BLaER1 (cell line): ENCODE data around the gene S100A6.

Source experiments
- H3K27ac ChIP-seq: shearing (Covaris generic); formaldehyde crosslinking; 2 replicates; pipeline ENCODE4 v1.8.1; 2022
- H3K27me3 ChIP-seq: shearing (Covaris generic); formaldehyde crosslinking; 2 replicates; pipeline ENCODE4 v1.8.1; 2022
- H3K36me3 ChIP-seq: shearing (Covaris generic); formaldehyde crosslinking; 2 replicates; pipeline ENCODE4 v1.8.1; 2022
- H3K4me1 ChIP-seq: shearing (Covaris generic); formaldehyde crosslinking; 2 replicates; pipeline ENCODE4 v1.8.1; 2022
- H3K4me2 ChIP-seq: shearing (Covaris generic); formaldehyde crosslinking; 2 replicates; pipeline ENCODE4 v1.8.1; 2022
- H3K4me3 ChIP-seq: shearing (Covaris generic); formaldehyde crosslinking; 2 replicates; pipeline ENCODE4 v1.8.1; 2022
- H3K9ac ChIP-seq: shearing (Covaris generic); formaldehyde crosslinking; 2 replicates; pipeline ENCODE4 v1.8.1; 2022
- H3K9me3 ChIP-seq: shearing (Covaris generic); formaldehyde crosslinking; 2 replicates; pipeline ENCODE4 v1.8.1; 2022
- H4K20me1 ChIP-seq: shearing (Covaris generic); formaldehyde crosslinking; 2 replicates; pipeline ENCODE4 v1.8.1; 2022
- Cebpa-rat ChIP-seq: shearing (Covaris generic); IDR thresholded peaks from 2 replicates; pipeline ENCODE4 v1.8.1; 2022

Gene S100A6

GRCh38 chr1:153515504-153516394, 20.0 kb downstream of the S100A6 start:
- Histone ChIP-seq H4K20me1 (no peaks in the 10 kb centered on the region), H3K4me3 (no peak overlapping the region), H3K27ac (0 out of 2 replicates have a peak overlapping the region, but pooled peaks have one; percentile 34), H3K27me3 (no peaks in the 10 kb centered on the region), H3K4me2 (peak overlapping the region; percentile 65), H3K9me3 (no peaks in the 10 kb centered on the region), H3K9ac (no peak overlapping the region), H3K4me1 (peaks cover 41% of the 10 kb centered on the region), H3K36me3 (no peaks in the 10 kb centered on the region)
- TF ChIP-seq Cebpa-rat = no peak

DNA sequence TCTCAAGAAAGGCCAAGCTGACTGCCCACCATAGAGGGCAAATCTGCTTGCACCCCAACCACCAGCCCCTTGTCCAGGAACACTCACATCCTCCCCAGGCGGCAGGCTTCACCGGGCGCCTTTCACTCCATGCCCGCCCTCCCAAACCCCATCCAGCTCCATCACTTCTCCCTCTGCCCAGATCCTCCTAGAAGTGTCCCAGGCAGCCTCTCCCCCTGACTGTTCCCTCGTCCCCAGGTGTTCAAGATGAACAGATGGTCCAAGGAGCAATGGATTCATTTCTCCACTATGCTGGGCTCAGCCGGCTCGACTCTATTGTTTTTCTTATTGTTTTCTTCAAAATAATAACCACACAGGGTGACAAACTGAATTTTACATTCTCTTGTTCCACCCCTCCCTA, 22.1 kb downstream of the S100A6 start:
- Histone ChIP-seq H3K27me3 (no peaks in the 10 kb centered on the region), H3K27ac (no peak overlapping the region), H3K4me2 (no peak overlapping the region), H3K4me3 (no peak overlapping the region), H3K9ac (no peak overlapping the region), H3K36me3 (no peaks in the 10 kb centered on the region), H4K20me1 (no peaks in the 10 kb centered on the region), H3K4me1 (peaks cover 49% of the 10 kb centered on the region), H3K9me3 (no peaks in the 10 kb centered on the region)
- TF ChIP-seq Cebpa-rat = no peak

DNA sequence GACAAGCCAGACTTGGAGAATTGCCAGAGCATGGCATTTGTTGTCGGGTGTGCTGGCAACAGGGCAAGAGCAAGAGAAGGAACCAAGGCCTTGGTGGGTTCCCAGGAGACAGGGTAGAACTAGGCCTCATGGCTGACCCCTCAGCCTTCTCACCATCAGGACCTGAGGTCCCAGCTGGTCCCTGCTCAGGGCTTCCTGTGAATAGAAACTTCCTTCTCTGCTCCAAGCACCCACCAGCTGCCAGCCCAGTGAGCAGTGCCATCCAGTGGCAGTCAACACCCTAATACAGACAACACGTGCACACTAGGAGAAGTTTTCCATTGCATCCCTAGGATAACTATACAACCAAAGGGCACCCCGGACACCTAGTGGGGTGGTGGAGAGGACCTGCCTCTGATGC, 22.8 kb downstream of the S100A6 start:
- no peaks in the 10 kb centered on the region for H3K9me3 ChIP-seq
- peaks cover 43% of the 10 kb centered on the region for H3K4me1 ChIP-seq
- H3K4me3 ChIP-seq = no peak overlapping the region
- H4K20me1 ChIP-seq = no peaks in the 10 kb centered on the region
- no peaks in the 10 kb centered on the region for H3K36me3 ChIP-seq
- no peak for TF ChIP-seq Cebpa-rat
- peak overlapping the region; percentile 46 for H3K4me2 ChIP-seq
- H3K9ac ChIP-seq = no peak overlapping the region
- no peaks in the 10 kb centered on the region for H3K27me3 ChIP-seq
- no peak overlapping the region for H3K27ac ChIP-seq

- Histone ChIP-seq H3K4me1 (peaks cover 36% of the 10 kb centered on the region), H3K9me3 (no peaks in the 10 kb centered on the region), H3K27me3 (no peaks in the 10 kb centered on the region), H3K27ac (no peak overlapping the region), H3K4me2 (peak overlapping the region; percentile 27; the same call in 1 of the 2 replicates), H3K9ac (no peak overlapping the region), H3K36me3 (no peaks in the 10 kb centered on the region), H3K4me3 (no peak overlapping the region), H4K20me1 (no peaks in the 10 kb centered on the region)
- no peak for TF ChIP-seq Cebpa-rat
Observed at GRCh38 chr1:153510984-153511410, 24.8 kb downstream of the S100A6 start.

GRCh38 chr1:153509729-153510354, 25.9 kb downstream of the S100A6 start:
- H3K4me2 ChIP-seq = no peak overlapping the region
- no peak overlapping the region for H3K9ac ChIP-seq
- H3K4me3 ChIP-seq = no peak overlapping the region
- no peak for TF ChIP-seq Cebpa-rat
- no peaks in the 10 kb centered on the region for H3K36me3 ChIP-seq
- H3K9me3 ChIP-seq = no peaks in the 10 kb centered on the region
- no peaks in the 10 kb centered on the region for H3K27me3 ChIP-seq
- H3K4me1 ChIP-seq = peaks cover 24% of the 10 kb centered on the region
- H4K20me1 ChIP-seq = no peaks in the 10 kb centered on the region
- no peak overlapping the region for H3K27ac ChIP-seq

DNA sequence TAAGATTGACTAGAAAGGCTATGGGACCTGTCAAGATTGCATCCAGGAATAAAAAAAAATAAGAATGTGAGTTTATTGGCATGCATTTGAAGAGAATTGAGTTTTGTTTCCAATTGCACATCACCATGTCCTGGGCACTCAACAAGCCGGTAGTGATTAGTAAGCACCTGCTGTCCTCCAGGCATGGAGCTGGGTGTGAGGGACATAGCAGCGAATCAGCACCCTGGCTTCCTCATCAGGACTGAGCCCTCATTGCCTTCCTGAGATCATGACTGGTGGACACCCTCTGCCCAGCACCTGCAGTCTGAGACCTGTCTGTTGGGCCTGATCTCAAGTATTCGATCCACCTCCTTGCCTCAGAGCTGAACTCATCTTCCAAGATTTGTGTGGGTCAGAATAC, 26.8 kb downstream of the S100A6 start:
- Histone ChIP-seq H3K9me3 (no peaks in the 10 kb centered on the region), H4K20me1 (no peaks in the 10 kb centered on the region), H3K4me3 (no peak overlapping the region), H3K4me1 (peaks cover 24% of the 10 kb centered on the region), H3K27me3 (no peaks in the 10 kb centered on the region), H3K27ac (no peak overlapping the region), H3K9ac (no peak overlapping the region), H3K4me2 (no peak overlapping the region), H3K36me3 (no peaks in the 10 kb centered on the region)
- no peak for TF ChIP-seq Cebpa-rat

GRCh38 chr1:153507926-153508583, 27.7 kb downstream of the S100A6 start:
- Histone ChIP-seq H3K4me3 (no peak overlapping the region), H3K27me3 (no peaks in the 10 kb centered on the region), H3K27ac (no peak overlapping the region), H3K4me1 (peaks cover 20% of the 10 kb centered on the region), H3K4me2 (no peak overlapping the region), H3K9me3 (no peaks in the 10 kb centered on the region), H3K36me3 (no peaks in the 10 kb centered on the region), H3K9ac (no peak overlapping the region; the same call in 1 of the 2 replicates), H4K20me1 (no peaks in the 10 kb centered on the region)
- no peak for TF ChIP-seq Cebpa-rat

GRCh38 chr1:153506831-153507413, 28.9 kb downstream of the S100A6 start:
- Histone ChIP-seq H3K27me3 (no peaks in the 10 kb centered on the region), H3K4me1 (peaks cover 15% of the 10 kb centered on the region), H3K9ac (no peak overlapping the region), H3K9me3 (no peaks in the 10 kb centered on the region), H3K4me3 (no peak overlapping the region), H3K36me3 (no peaks in the 10 kb centered on the region), H4K20me1 (no peaks in the 10 kb centered on the region), H3K27ac (no peak overlapping the region), H3K4me2 (no peak overlapping the region)
- TF ChIP-seq Cebpa-rat = no peak

DNA sequence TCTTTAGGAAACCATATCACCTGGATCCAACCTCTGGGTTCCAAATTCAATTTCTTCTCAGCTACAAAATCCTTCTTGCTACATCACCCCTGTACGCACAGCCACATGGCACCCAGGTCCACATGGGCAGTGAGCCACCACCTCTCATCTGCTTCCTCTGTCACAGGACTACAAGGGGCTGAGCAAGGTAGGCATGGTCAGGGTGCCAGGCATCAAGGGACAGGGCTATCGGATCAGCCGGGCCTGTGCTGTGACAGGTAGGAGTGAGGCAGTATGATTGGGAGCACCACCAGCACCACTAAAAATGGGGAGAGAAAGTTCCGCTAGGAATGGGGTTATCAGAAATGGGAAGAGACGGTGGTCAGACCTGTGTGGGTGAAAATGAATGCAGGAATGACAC, 29.4 kb downstream of the S100A6 start:
- Histone ChIP-seq H3K4me3 (no peak overlapping the region), H3K9ac (no peak overlapping the region), H3K4me1 (peaks cover 15% of the 10 kb centered on the region), H3K9me3 (no peaks in the 10 kb centered on the region), H3K36me3 (no peaks in the 10 kb centered on the region), H3K27ac (no peak overlapping the region), H3K4me2 (no peak overlapping the region), H3K27me3 (no peaks in the 10 kb centered on the region), H4K20me1 (no peaks in the 10 kb centered on the region)
- TF ChIP-seq Cebpa-rat = no peak
